ENCODE results near the gene MUC6.

The MUC6 gene

GRCh38 chr11:970319-970871 is 66.1 kb downstream of the MUC6 start:
- DNase-seq (ENCODE audit: low read depth in 1 of 2, low spot score in 1 of 2) = no peak
- in situ Hi-C loops (cut with HindIII; ENCODE audit: low pct_unique_long_range_greater_than_20kb, low sequenced_read_pairs) = no loop called here
- TF ChIP-seq JUND (IDR thresholded peaks at IDR 0.05; ENCODE audit: low read depth) = no peak

GRCh38 chr11:969651-970205 is 66.8 kb downstream of the MUC6 start:
- in situ Hi-C loops (cut with HindIII; ENCODE audit: low pct_unique_long_range_greater_than_20kb, low sequenced_read_pairs) = no loop called here

GRCh38 chr11:968822-969221 is 67.7 kb downstream of the MUC6 start:
- TF ChIP-seq JUND (IDR thresholded peaks at IDR 0.05; ENCODE audit: low read depth) = no peak
- DNase-seq (ENCODE audit: low read depth in 1 of 2, low spot score in 1 of 2) = no peak
- in situ Hi-C loops (cut with HindIII; ENCODE audit: low pct_unique_long_range_greater_than_20kb, low sequenced_read_pairs) = no loop called here

More at GRCh38 chr11:969651-970205, 66.8 kb downstream of the MUC6 start:
- TF ChIP-seq JUND (IDR thresholded peaks at IDR 0.05; ENCODE audit: low read depth) = no peak
- no peak for DNase-seq (ENCODE audit: low read depth in 1 of 2, low spot score in 1 of 2)

GRCh38 chr11:967995-968751 is 68.3 kb downstream of the MUC6 start:
- TF ChIP-seq JUND (IDR thresholded peaks at IDR 0.05; ENCODE audit: low read depth) = no peak

GRCh38 chr11:965206-965775 is 71.2 kb downstream of the MUC6 start:
- in situ Hi-C loops (cut with HindIII; ENCODE audit: low pct_unique_long_range_greater_than_20kb, low sequenced_read_pairs) = no loop called here

More at GRCh38 chr11:967995-968751, 68.3 kb downstream of the MUC6 start:
- in situ Hi-C loops (cut with HindIII; ENCODE audit: low pct_unique_long_range_greater_than_20kb, low sequenced_read_pairs) = no loop called here
- no peak for DNase-seq (ENCODE audit: low read depth in 1 of 2, low spot score in 1 of 2)

GRCh38 chr11:963852-964251 is 72.7 kb downstream of the MUC6 start:
- in situ Hi-C loops (cut with HindIII; ENCODE audit: low pct_unique_long_range_greater_than_20kb, low sequenced_read_pairs) = no loop called here

More at GRCh38 chr11:965206-965775, 71.2 kb downstream of the MUC6 start:
- no peak for DNase-seq (ENCODE audit: low read depth in 1 of 2, low spot score in 1 of 2)
- TF ChIP-seq JUND (IDR thresholded peaks at IDR 0.05; ENCODE audit: low read depth) = no peak

More at GRCh38 chr11:963852-964251, 72.7 kb downstream of the MUC6 start:
- no peak for TF ChIP-seq JUND (IDR thresholded peaks at IDR 0.05; ENCODE audit: low read depth)
- no peak for DNase-seq (ENCODE audit: low read depth in 1 of 2, low spot score in 1 of 2)

Measured in T47D (cell line).